Mesenteric fat pad (tissue), 1 donor: ENCODE measurements around the gene WASHC3. TPM values are rescaled to one million over a fixed set of nuclear protein-coding genes. Genes with fewer than 3 reads are reported as not detected.
A peak's percentile ranks its signal among the peaks of the same experiment; 100 is the strongest.
"Not testable (repeated sequence)": the region's sequence is repeated elsewhere in the genome, so short reads cannot be mapped to it uniquely, and the experiment has no call there.

Experiments
- DNase-seq: peaks from one replicate; pipeline ENCODE4 v3.0.0-alpha.2; 2020; ENCODE audit warnings: low spot score
- long read RNA-seq: library from polyadenylated mRNA; unstranded; transcript quantifications from one replicate; pipeline ENCODE4 v2.0.0, GENCODE V29; 2020
- total RNA-seq: library from RNA; stranded (reverse); fragmentation: NEBNext Ultra II Directional; extraction: Animal tissue kit (Norgen Biotek cat#: 25700); gene quantifications from one replicate; pipeline ENCODE4 v1.2.1, GENCODE V29; 2021
- donor health status: DM: yes; HTN: yes; CAD: no.

WASHC3 gene, protein sequence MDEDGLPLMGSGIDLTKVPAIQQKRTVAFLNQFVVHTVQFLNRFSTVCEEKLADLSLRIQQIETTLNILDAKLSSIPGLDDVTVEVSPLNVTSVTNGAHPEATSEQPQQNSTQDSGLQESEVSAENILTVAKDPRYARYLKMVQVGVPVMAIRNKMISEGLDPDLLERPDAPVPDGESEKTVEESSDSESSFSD
- total RNA-seq, result 51.7 TPM
- long read RNA-seq, transcript WASHC3-201 (7 exons, 916 nt), result major isoform, 13 of 21 reads
- long read RNA-seq, partial matches to known transcripts, result 0 of 21 reads
- long read RNA-seq, other reads (novel, unspliced or antisense), result 4 of 21 reads

DNA sequence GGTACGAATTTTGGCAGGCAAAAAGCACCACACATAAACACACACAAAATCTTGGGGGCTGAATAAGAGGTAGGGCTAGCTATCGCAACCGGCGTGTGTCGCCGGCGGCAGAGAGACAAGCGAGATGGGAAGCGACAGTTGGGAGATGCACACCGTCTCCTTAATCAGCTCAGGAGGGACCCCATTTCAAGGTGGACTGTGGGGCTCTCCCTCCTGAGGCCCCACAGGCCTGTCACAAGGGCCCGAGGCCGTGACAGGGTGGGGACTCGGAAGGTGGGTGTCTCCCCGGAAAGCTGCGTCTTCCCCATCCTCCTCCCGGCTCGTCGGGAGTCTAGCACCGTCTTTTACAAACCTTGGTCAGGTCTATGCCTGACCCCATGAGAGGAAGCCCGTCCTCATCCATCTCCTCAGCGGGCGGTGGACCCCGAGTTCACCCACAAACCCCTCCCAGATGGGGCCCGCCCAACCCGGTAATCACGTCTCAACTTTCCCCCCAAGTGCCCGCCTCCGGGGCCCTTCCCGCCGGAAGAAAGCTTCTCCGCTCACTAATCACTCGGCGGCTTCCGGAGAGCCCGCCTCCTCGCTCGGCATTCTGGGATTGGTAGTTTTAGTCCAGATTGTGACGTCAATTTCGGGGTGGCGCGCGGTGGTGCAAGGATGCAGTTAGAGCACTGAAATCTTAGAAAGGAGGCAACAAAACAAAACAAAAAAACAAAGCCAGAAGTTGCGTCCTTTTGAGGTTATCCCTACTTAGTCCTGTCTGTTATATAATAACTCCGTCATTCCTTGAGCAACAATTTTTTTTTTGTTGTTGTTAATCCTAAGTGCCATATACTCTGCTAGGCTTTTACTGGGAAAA is at the start of gene WASHC3:
TSS of gene WASHC3 (minus strand) at position 432 of the 859 bp plus-strand sequence. CDS start at position 403, 29 bp downstream.
- peak; percentile 96 for DNase-seq

DNA sequence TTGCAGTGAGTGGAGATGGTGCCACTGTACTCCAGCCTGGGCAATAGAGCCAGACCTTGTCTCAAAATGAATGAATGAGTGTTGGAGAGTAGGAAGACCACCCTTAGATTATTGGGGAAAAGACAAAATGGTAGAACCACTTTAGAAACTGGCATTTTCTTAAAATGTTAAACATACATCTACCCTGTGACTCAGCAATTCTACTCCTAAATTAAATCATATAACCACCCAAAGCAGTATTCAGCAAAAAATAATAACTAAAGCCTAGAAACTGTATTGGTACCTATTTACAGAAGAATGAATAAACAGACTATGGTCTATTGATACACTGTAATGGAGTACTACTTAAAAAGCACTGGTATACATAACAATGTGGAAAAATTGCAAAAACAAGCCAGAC is 49.0 kb upstream of the WASHC3 start:
- DNase-seq, result no peak

DNA sequence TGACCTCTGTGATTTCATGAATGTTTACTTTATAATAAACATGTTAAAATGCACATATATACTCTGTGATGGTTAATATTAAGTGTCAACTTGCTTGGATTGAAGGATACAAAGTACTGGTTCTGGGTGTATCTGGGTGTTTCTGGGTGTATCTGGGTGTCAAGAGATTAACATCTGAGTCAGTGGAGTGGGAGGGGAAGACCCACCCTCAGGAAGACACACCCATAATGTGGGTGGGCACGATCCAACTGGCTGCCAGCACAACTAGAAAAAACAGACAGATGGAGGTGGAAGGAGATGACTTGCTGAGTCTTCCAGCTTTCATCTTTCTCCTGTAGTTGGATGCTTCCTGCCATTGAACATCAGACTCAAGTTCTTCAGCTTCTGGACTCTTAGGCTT is 46.2 kb upstream of the WASHC3 start:
- DNase-seq, result no peak

DNA sequence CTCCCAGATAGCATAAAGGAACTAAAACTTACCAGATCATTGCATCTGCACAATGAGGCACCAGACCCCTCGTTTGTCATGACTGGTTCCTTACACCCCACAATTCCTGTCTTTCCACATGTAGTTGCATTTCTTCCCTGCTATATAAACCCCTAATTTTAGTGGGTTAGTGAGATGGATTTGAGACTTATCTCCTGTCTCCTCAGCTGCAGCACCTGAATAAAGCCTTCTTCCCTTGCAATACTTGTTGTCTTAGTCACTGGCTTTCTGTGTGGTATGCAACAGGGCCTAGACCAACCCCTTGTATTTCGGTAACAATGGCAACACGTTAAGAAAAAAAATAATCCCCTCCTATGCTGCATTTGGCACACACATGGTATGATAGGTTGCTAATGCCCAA is 45.1 kb upstream of the WASHC3 start:
- no peak for DNase-seq

DNA sequence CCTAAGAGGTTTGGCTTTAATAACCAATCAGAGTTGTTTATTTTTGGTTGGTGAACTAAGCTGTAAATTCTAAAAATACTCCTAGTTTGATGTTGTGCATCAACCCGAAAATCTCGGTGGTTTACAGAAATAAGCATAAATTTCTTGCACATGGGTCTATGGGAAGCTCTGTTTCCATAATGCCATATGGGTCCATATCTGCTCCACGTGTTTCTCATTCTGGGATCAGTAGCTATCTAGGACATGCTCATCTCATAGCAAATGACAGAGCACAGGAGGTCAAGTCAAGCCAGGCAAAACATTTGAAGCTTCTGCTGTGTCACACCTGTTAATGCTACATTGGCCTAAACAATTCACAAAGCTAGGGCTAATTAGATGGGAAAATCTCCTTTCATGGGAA is 35.1 kb upstream of the WASHC3 start:
- DNase-seq, result no peak

DNA sequence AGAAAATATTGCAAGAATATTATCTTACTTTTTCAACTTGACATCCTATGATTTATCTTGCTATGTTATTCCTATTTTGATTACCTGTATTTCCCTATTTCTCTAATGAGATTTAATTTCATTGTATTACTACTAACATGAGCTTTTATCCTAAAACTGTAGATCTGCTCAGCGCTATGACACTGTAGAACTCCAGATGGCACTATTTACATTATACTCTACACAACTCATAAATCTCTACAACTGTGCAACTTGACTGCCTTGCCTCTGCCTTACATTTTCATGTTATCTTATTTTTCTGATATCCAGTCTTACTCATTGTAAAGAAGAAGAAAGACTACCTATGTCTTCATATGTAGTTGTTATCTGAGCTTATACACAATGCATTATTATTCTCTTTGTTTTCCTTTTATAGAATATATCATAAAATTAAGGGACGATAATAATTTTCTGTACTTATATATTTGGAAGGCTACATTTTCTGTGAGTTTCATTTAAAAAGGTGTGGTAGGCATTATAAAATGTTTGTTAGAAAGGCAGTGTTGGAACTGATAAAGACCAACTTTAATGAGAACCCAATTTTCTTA is 34.0 kb upstream of the WASHC3 start:
- DNase-seq, result no peak

DNA sequence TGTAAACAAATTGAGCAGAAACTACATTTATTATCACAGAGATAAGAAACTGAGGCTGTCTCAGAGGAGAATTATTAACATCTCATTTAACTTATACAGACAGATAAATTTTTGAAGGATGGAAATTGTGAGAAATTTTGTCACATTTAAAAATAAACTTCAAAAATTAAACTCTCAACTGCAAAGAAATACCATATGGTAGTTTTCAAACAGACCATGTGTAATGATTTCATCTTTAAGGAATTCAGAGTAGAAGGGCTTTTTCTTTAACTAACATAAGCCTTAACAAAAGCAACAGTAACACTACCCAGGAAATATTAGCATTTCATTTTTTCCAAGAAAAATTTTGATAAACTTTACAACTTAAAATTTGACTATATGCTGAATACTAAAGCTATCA is 31.5 kb upstream of the WASHC3 start:
- no peak for DNase-seq

DNA sequence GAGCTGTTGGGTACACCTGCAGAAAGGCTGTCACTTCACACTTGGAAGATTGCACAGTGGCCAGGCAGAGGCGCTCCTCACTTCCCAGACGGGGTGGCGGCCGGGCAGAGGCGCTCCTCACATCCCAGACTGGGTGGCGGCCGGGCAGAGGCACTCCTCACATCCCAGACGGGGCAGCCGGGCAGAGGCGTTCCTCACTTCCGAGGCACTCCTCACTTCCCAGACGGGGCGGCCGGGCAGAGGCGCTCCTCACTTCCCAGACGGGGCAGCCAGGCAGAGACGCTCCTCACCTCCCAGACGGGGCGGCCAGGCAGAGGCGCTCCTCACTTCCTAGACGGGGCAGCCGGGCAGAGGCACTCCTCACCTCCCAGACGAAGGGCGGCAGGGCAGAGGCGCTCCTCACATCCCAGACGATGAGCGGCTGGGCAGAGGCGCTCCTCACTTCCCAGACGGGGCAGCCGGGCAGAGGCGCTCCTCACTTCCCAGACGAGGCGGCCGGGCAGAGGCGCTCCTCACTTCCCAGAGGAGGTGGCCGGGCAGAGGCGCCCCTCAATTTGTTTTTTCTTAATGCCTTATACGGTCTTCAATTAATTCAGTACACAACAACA is 27.5 kb upstream of the WASHC3 start:
- not testable (repeated sequence) for DNase-seq

DNA sequence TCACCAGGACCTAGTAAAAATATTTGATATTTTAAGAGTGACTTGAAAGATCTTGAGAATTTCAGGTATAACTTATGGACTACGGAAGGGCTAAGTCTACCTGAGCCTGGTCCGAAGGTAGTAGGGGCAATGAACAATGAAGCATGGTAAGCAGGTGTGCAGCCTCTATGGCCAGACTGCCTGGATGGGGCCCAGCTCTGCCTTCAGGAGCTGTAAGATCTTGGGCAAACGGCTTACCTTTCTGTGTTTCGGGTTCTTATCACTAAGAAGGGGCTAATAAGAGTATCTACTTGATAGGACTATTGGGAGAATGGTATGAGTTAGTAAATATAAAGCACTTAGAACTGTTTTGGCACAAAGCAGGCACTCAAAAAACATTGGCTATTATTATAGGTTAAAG is 19.1 kb upstream of the WASHC3 start:
- no peak for DNase-seq

DNA sequence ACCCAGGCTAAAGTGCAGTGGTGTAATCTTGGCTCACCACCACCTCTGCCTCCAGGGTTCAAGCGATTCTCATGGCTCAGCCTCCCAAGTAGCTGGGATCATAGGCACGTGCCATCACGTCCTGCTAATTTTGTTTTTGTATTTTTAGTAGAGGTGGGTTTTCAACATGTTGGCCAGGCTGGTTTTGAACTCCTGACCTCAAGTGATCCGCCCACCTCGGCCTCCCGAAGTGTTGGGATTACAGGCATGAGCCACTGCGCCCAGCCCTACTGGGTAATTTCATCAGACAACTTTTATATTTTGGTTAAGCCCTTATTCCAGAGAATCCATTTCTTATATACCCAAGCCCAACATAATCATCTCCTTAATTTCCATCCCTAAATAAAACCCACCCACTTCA is 10.3 kb upstream of the WASHC3 start:
- not testable (repeated sequence) for DNase-seq

DNA sequence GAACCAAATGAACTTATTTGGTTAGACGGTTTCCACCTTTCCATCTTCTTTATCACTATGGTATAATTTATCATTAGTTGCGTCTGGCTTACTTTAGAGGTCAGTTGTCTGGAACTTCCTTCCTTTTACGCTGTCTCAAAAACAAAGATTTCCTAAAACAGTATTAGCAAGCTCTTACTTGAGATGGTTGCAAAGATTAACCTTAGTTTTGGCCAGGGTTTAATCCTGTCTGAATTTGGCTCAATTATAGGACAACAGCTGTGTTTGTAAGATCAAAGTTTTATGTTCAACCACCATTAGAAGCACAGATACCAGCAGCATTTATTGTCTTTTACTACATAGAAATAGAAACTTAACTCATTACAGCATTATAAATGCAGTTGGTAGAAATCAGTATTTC is 7.9 kb upstream of the WASHC3 start:
- DNase-seq, result no peak

DNA sequence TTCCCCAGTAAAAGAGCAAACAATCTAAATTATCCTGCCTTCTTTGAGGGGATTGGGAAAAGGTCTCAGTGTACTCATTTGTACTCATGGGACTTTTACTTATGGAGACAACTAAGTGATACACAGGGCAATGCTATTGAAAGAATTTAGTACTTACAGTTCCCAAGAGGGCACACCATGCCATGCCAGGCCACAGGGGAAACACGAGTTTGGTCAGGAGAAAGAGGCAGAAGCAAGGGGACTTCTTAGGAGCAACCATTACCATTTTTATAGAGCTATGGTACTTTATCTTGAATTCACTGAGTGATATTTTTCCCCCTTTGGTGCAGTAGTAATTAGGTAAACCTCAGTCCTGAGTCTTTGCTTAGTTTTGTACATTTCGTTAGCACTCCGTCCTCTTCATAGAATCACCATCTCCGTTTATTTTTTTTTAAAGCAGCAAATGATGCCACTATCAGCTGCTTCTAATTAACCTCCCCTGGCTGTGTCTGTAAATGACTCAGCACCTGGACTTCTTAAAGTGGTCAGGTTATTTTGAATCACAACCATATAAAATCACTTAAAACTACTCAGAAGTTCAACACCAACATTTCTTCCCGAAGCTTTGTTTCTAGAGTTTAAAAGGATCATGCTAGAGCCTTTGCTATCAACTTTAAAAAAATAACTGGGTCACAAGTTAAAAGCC is 5.9 kb upstream of the WASHC3 start:
- DNase-seq, result no peak

DNA sequence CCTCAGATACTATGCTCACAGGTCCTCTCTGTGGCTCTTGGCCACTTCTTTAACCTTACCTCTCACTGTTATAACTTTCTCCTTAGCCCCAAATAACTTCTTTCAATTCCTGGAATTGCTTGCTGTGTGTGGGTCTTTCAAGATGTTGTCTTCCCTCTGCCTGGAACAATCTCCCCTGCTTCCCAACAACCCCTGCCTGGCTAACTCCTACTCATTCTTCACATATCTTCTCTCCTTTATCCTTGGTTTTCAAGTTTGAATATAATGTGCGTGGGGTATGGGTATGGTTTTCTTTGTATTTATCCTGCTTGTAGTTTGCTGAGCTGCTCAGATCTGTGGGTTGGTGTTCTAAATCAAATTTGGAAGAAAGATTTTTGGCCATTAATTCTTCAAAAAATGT is 2.7 kb upstream of the WASHC3 start:
- DNase-seq, result no peak

DNA sequence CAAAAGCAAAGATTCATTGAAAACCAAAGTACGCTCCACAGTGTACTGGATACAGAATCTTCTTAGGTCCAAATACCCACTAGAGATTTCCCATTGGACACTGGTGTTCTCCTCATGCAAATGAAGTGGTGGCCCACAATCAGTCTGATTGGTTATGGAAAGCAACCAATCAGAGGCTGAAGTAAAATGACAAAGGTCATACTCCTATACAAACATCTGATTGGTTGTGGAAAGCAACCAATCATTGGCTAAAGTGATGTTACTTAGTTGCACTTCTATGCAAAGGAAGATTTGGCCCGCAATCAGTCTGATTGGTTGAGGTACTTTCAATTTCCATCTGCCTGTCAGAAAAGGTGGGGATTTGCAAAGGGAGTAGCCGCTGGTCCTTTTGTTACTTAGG is 1.3 kb upstream of the WASHC3 start:
- DNase-seq, result no peak

DNA sequence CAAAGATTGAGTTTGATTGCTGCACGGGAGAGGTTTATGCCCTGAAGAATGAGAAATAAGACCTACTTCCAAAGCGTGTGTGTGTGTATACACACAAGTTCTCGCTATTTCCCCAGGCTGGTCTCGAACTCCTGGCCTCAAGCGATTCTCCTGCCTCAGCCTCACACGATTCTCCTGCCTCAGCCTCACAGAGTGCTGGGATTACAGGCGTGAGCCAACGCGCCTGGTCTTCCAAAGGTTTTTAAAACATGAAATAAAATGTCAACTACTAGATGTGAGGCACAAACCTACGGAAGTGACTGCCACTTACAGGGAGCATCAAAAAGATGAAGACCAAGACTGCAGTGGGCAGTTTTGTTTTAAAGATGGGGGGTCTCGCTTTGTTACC is 622 bp upstream of the WASHC3 start:
- DNase-seq, result no peak

DNA sequence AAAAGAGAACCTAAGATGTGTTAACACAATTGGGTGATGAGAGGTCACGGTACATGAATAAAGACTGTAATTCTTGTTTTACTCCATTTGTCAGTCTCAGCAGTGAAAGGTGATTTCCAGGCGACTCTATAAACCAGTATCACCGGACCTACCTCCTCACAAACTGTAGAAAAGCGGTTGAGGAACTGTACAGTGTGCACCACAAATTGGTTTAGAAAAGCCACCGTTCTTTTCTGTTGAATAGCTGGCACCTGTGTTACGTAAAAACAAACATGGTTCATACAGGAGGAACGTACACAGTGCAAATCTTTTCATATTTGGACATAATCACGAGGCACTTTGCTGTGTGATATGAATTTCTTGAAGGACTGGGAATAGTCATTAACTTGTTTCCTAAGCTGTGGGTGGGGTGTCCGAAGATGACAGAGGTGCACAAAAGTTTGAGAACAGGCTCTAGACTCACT is 663 bp downstream of the WASHC3 start:
- no peak for DNase-seq

DNA sequence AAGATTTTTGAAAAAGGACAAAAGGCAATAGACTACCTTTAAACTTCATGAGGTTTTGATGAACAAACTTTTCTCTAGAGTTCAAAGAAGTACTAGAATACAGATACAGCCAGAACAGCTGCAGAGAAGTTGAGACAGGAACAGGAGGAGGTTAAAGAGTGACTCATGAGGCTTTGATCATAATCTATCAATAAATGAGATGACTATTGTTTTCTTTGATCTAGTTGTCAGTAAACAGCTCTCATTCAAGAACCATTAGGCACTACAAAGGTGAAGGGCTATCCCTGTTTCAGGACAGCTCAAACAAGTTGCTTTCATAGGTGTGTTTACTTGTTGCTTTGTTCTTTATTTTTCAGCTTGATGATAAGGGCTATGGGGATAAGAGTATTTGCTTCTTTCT is 2.4 kb downstream of the WASHC3 start:
- no peak for DNase-seq

DNA sequence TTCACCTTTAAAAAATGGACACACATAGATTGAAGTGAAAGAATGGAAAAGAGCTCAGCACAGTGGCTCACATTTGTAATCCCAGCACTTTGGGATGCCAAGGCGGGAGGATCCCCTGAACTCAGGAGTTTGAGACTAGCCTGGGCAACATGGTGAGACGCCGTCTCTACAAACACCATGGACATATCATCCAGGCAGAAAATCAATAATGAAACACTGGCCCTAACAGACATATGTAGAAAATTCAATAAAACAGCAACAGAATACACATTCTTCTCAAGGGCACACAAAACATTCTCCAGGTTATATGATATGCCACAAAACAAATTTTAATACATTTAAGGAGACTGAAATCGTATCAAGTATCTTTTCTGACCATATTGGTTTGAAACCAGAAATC is 7.4 kb downstream of the WASHC3 start:
- DNase-seq, result no peak

DNA sequence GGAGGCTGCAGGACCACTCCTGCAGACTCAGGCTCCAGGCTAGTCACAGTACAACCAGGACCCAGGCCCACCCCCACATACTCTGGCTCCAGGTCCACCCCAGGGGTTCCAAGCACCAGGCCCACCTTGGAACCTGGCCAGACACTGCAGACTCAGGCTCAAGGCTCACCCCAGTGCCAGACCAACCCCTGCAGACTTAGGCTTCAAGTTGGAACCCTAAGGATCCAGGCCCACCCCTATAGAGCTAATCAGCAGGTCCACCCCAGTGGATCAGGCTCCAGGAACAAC is 8.8 kb downstream of the WASHC3 start:
- DNase-seq, result no peak

DNA sequence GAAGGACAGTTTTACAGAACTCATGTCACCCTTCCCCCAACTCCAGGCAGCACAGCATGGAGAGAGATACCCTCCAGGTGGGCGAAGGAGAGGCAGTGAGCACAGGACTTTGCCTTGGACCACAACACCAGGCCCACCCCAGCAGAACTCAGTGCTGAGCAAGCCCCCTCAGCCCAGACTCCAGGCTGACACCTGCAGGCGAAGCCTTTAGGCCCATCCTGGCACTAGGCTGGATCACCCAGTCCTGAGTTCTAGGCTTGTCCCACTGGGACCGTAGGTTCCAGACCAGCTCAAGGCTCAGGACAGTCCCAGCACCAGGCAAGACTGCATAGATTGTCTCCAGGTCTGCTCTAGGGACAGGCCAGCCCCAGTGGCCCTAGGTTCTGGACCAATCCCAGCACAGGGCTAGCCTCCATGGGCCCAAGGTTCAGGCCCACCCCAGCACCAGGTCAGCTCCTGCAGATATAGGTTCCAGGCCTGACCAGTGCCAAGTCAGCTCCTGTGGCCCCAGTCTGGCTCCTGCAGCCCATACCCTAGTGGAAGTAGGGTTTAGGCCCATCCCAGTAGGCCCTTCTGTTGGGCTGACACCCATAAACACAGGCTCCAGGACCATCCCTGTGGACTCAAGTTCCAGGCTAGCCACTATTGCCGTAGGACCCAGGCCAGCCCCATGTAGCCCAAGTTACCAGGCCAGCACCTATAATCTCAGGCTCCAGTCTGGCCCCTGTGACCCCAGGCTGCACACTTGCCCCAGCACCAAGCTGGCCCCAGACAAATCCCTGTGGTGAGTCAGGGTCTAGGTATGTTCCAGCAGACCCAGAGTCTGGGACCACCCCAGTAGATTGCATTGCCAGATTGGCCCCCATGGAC is 9.4 kb downstream of the WASHC3 start:
- DNase-seq, result no peak
